ENCODE data around the gene ZNF808. TPM values are rescaled to one million over a fixed set of nuclear protein-coding genes. Genes with fewer than 3 reads are reported as not detected.
"Not testable (repeated sequence)": the region's sequence is repeated elsewhere in the genome, so short reads cannot be mapped to it uniquely, and the experiment has no call there.

ZNF808 gene
- 10 to 100 TPM; 26.3 to 34.9 TPM for total RNA-seq

GRCh38 chr19:52527134-52527955, at the start of gene ZNF808:
ZNF808 (plus strand) TSS chr19:52527668; CDS start chr19:52543285, 15,617 bp downstream.
- H3K4me1 Mint-ChIP-seq (ENCODE audit: low read depth) = peaks cover 14% of the 10 kb centered on the region
- H3K4me3 Mint-ChIP-seq = peak within 1 kb of the TSS; percentile 88 to 98
- ATAC-seq (replicated peaks in 1 of 2) (peak; percentile 92 to 93), DNase-seq (peak; percentile 93 to 94)
- no peaks in the 10 kb centered on the region for H3K27me3 Mint-ChIP-seq (ENCODE audit: low read depth)
- H3K9me3 Mint-ChIP-seq = peaks cover 0 to 10% of the 10 kb centered on the region in 2 donors
- H3K36me3 Mint-ChIP-seq (ENCODE audit: insufficient read depth in 2 of 2) = peaks cover 10 to 19% of the 10 kb centered on the region in 2 donors
- peak within 1 kb of the TSS; percentile 94 for H3K27ac Mint-ChIP-seq

- H3K36me3 Mint-ChIP-seq (ENCODE audit: insufficient read depth in 2 of 2) = peaks cover 17 to 33% of the 10 kb centered on the region in 2 donors
- DNase-seq; H3K27me3 Mint-ChIP-seq (ENCODE audit: low read depth); H3K4me3 Mint-ChIP-seq; H3K4me1 Mint-ChIP-seq (ENCODE audit: low read depth); H3K27ac Mint-ChIP-seq; ATAC-seq (replicated peaks in 1 of 2): not testable (repeated sequence)
- H3K9me3 Mint-ChIP-seq = peaks cover 13 to 21% of the 10 kb centered on the region in 2 donors
These were observed 43.2 kb upstream of the ZNF808 start for GRCh38 chr19:52484111-52484743.

- H3K27me3 Mint-ChIP-seq (ENCODE audit: low read depth); ATAC-seq (replicated peaks in 1 of 2); DNase-seq; H3K27ac Mint-ChIP-seq; H3K4me3 Mint-ChIP-seq; H3K4me1 Mint-ChIP-seq (ENCODE audit: low read depth): not testable (repeated sequence)
- peaks cover 12 to 21% of the 10 kb centered on the region in 2 donors for H3K9me3 Mint-ChIP-seq
- peaks cover 17 to 30% of the 10 kb centered on the region in 2 donors for H3K36me3 Mint-ChIP-seq (ENCODE audit: insufficient read depth in 2 of 2)
These were observed 42.4 kb upstream of the ZNF808 start for GRCh38 chr19:52485064-52485463.

- H3K4me1 Mint-ChIP-seq (ENCODE audit: low read depth); H3K27ac Mint-ChIP-seq; ATAC-seq (replicated peaks in 1 of 2); H3K4me3 Mint-ChIP-seq; H3K27me3 Mint-ChIP-seq (ENCODE audit: low read depth); DNase-seq: not testable (repeated sequence)
- Mint-ChIP-seq H3K36me3 (ENCODE audit: insufficient read depth in 2 of 2) (peaks cover 17 to 27% of the 10 kb centered on the region in 2 donors), H3K9me3 (peaks cover 11 to 21% of the 10 kb centered on the region in 2 donors)
These were observed 41.8 kb upstream of the ZNF808 start for GRCh38 chr19:52485561-52486240.

- H3K27me3 Mint-ChIP-seq (ENCODE audit: low read depth) = peaks cover 7% of the 10 kb centered on the region
- ATAC-seq (replicated peaks in 1 of 2) = peak; percentile 23 to 58
- H3K36me3 Mint-ChIP-seq (ENCODE audit: insufficient read depth in 2 of 2) = peaks cover 18 to 43% of the 10 kb centered on the region in 2 donors
- H3K4me3 Mint-ChIP-seq = peak overlapping the region; percentile 9 to 55
- H3K9me3 Mint-ChIP-seq = peaks cover 10 to 11% of the 10 kb centered on the region in 2 donors
- no peaks in the 10 kb centered on the region for H3K4me1 Mint-ChIP-seq (ENCODE audit: low read depth)
- peak; percentile 8 to 33 for DNase-seq
- H3K27ac Mint-ChIP-seq = no peak overlapping the region
These were observed 35.1 kb upstream of the ZNF808 start for GRCh38 chr19:52492201-52492993.

- ATAC-seq (replicated peaks in 1 of 2) (peak in 1 of 2 donors; percentile 64), DNase-seq (peak in 1 of 2 donors; percentile 12)
- Mint-ChIP-seq H3K27me3 (ENCODE audit: low read depth) (peaks cover 7% of the 10 kb centered on the region), H3K4me3 (peak overlapping the region; percentile 9 to 55), H3K9me3 (peaks cover 10 to 11% of the 10 kb centered on the region in 2 donors), H3K27ac (no peak overlapping the region), H3K36me3 (ENCODE audit: insufficient read depth in 2 of 2) (peaks cover 18 to 49% of the 10 kb centered on the region in 2 donors), H3K4me1 (ENCODE audit: low read depth) (no peaks in the 10 kb centered on the region)
These were observed 34.4 kb upstream of the ZNF808 start for GRCh38 chr19:52492994-52493470.

GRCh38 chr19:52494518-52494917, 33.0 kb upstream of the ZNF808 start:
- DNase-seq (no peak), ATAC-seq (replicated peaks in 1 of 2) (no peak)
- Mint-ChIP-seq H3K4me1 (ENCODE audit: low read depth) (no peaks in the 10 kb centered on the region), H3K27ac (no peak overlapping the region), H3K9me3 (peaks cover 9 to 11% of the 10 kb centered on the region in 2 donors), H3K27me3 (ENCODE audit: low read depth) (peaks cover 7% of the 10 kb centered on the region), H3K4me3 (no peak overlapping the region), H3K36me3 (ENCODE audit: insufficient read depth in 2 of 2) (peaks cover 17 to 48% of the 10 kb centered on the region in 2 donors)

GRCh38 chr19:52498571-52498970, 28.9 kb upstream of the ZNF808 start:
- ATAC-seq (replicated peaks in 1 of 2) (no peak), DNase-seq (no peak)
- H3K27ac Mint-ChIP-seq = no peak overlapping the region
- no peaks in the 10 kb centered on the region for H3K4me1 Mint-ChIP-seq (ENCODE audit: low read depth)
- H3K36me3 Mint-ChIP-seq (ENCODE audit: insufficient read depth in 2 of 2) = peaks cover 17 to 32% of the 10 kb centered on the region in 2 donors
- peaks cover 6% of the 10 kb centered on the region for H3K27me3 Mint-ChIP-seq (ENCODE audit: low read depth)
- H3K9me3 Mint-ChIP-seq = peaks cover 12 to 16% of the 10 kb centered on the region in 2 donors
- no peak overlapping the region for H3K4me3 Mint-ChIP-seq

- H3K27ac Mint-ChIP-seq; H3K4me1 Mint-ChIP-seq (ENCODE audit: low read depth); ATAC-seq (replicated peaks in 1 of 2); H3K4me3 Mint-ChIP-seq; H3K27me3 Mint-ChIP-seq (ENCODE audit: low read depth); DNase-seq: not testable (repeated sequence)
- Mint-ChIP-seq H3K9me3 (peaks cover 12 to 15% of the 10 kb centered on the region in 2 donors), H3K36me3 (ENCODE audit: insufficient read depth in 2 of 2) (peaks cover 13 to 29% of the 10 kb centered on the region in 2 donors)
These were observed 27.0 kb upstream of the ZNF808 start for GRCh38 chr19:52500474-52500873.

GRCh38 chr19:52500991-52501390, 26.5 kb upstream of the ZNF808 start:
- ATAC-seq (replicated peaks in 1 of 2); H3K4me3 Mint-ChIP-seq; DNase-seq; H3K27ac Mint-ChIP-seq; H3K4me1 Mint-ChIP-seq (ENCODE audit: low read depth); H3K27me3 Mint-ChIP-seq (ENCODE audit: low read depth): not testable (repeated sequence)
- Mint-ChIP-seq H3K36me3 (ENCODE audit: insufficient read depth in 2 of 2) (peaks cover 13 to 31% of the 10 kb centered on the region in 2 donors), H3K9me3 (peaks cover 12 to 15% of the 10 kb centered on the region in 2 donors)

GRCh38 chr19:52507266-52507665, 20.2 kb upstream of the ZNF808 start:
- H3K27me3 Mint-ChIP-seq (ENCODE audit: low read depth) = no peaks in the 10 kb centered on the region
- peaks cover 16% of the 10 kb centered on the region in 2 donors for H3K9me3 Mint-ChIP-seq

GRCh38 chr19:52516191-52516590, 11.3 kb upstream of the ZNF808 start:
- peaks cover 21 to 27% of the 10 kb centered on the region in 2 donors for H3K9me3 Mint-ChIP-seq
- H3K27ac Mint-ChIP-seq = no peak overlapping the region
- H3K4me3 Mint-ChIP-seq = no peak overlapping the region
- peaks cover 25 to 26% of the 10 kb centered on the region in 2 donors for H3K36me3 Mint-ChIP-seq (ENCODE audit: insufficient read depth in 2 of 2)
- H3K4me1 Mint-ChIP-seq (ENCODE audit: low read depth) = peaks cover 7% of the 10 kb centered on the region
- no peaks in the 10 kb centered on the region for H3K27me3 Mint-ChIP-seq (ENCODE audit: low read depth)
- no peak for DNase-seq
- no peak for ATAC-seq (replicated peaks in 1 of 2)

More at GRCh38 chr19:52507266-52507665, 20.2 kb upstream of the ZNF808 start:
- Mint-ChIP-seq H3K4me1 (ENCODE audit: low read depth) (no peaks in the 10 kb centered on the region), H3K36me3 (ENCODE audit: insufficient read depth in 2 of 2) (peaks cover 15 to 38% of the 10 kb centered on the region in 2 donors), H3K4me3 (no peak overlapping the region), H3K27ac (no peak overlapping the region)
- no peak for DNase-seq
- ATAC-seq (replicated peaks in 1 of 2) = no peak

Data from activated T-cell treated with anti-CD3 and anti-CD28 coated beads, Interleukin-2, amount 50 U/mL, for 72 hours (primary cell).